CD4-positive, alpha-beta T cell treated with Interferon alpha-2 for 1 hour (primary cell): ENCODE data around the gene HGS.
"Not testable (repeated sequence)": the region's sequence is repeated elsewhere in the genome, so short reads cannot be mapped to it uniquely, and the experiment has no call there.

Experiments used
- DNase-seq, 2 donors: peaks; one replicate each; pipeline ENCODE4 v3.0.0-alpha.2; 2020 to 2022

The HGS gene

GRCh38 chr17:81720267-81721071 lies 36.7 kb downstream of the HGS start:
- DNase-seq, result no peak

GRCh38 chr17:81722184-81723120 lies 38.6 kb downstream of the HGS start:
- no peak for DNase-seq

GRCh38 chr17:81723651-81724209 lies 39.9 kb downstream of the HGS start:
- no peak for DNase-seq

- no peak for DNase-seq
Measured at GRCh38 chr17:81725439-81725838, 41.6 kb downstream of the HGS start.

- no peak for DNase-seq
Measured at GRCh38 chr17:81726004-81726403, 42.2 kb downstream of the HGS start.

- no peak for DNase-seq
Measured at GRCh38 chr17:81727324-81728031, 43.7 kb downstream of the HGS start.

GRCh38 chr17:81733507-81734404 lies 49.9 kb downstream of the HGS start:
- peak; percentile 49 to 65 for DNase-seq

- no peak for DNase-seq
Measured at GRCh38 chr17:81734405-81735263, 50.8 kb downstream of the HGS start.

- DNase-seq, result peak; percentile 13 to 50
Measured at GRCh38 chr17:81735264-81736102, 51.7 kb downstream of the HGS start.

- DNase-seq, result no peak
Measured at GRCh38 chr17:81737947-81738800, 54.4 kb downstream of the HGS start.

GRCh38 chr17:81738801-81739393 lies 55.1 kb downstream of the HGS start:
- DNase-seq, result no peak

- DNase-seq, result not testable (repeated sequence)
Measured at GRCh38 chr17:81739593-81739992, 55.8 kb downstream of the HGS start.

GRCh38 chr17:81740395-81740961 lies 56.7 kb downstream of the HGS start:
- DNase-seq, result no peak

GRCh38 chr17:81741049-81741593 lies 57.3 kb downstream of the HGS start:
- no peak for DNase-seq

GRCh38 chr17:81741594-81742452 lies 58.0 kb downstream of the HGS start:
- no peak for DNase-seq
